ENCODE measurements around the gene MROH2A. TPM values are rescaled to one million over a fixed set of nuclear protein-coding genes. Genes with fewer than 3 reads are reported as not detected.

MROH2A gene
- total and polyA plus RNA-seq, 12 donors, result not detected

- 47 to 48% methylated on average over 9 of the region's 9 CpGs for WGBS, 2 donors
- ATAC-seq (no peak), DNase-seq (no peak)
- TF ChIP-seq CTCF (IDR thresholded peaks at IDR 0.05), result peak in 7 of 9 donors; percentile 33 to 71 (median 44)
- peaks cover 3 to 18% (median 9%) of the 10 kb centered on the region in 9 donors for H3K4me1 ChIP-seq
- peaks cover 0 to 3% (median 0%) of the 10 kb centered on the region in 7 donors for H3K27me3 ChIP-seq
- no peak overlapping the region for H3K27ac ChIP-seq
- no peak overlapping the region for H3K4me3 ChIP-seq
- no peaks in the 10 kb centered on the region for H3K9me3 ChIP-seq
- no peaks in the 10 kb centered on the region for H3K36me3 ChIP-seq
- intact Hi-C loops (cut with DNase I), result no loop called here
Observed at GRCh38 chr2:233857511-233858141, 79.5 kb downstream of the MROH2A start.

GRCh38 chr2:233858331-233858730, 80.2 kb downstream of the MROH2A start:
- DNase-seq, result no peak
- Histone ChIP-seq H3K4me1 (peaks cover 3 to 15% (median 9%) of the 10 kb centered on the region in 9 donors), H3K4me3 (no peak overlapping the region), H3K9me3 (no peaks in the 10 kb centered on the region), H3K27me3 (peaks cover 0 to 3% (median 0%) of the 10 kb centered on the region in 7 donors), H3K27ac (no peak overlapping the region), H3K36me3 (no peaks in the 10 kb centered on the region)
- TF ChIP-seq CTCF (IDR thresholded peaks at IDR 0.05), result no peak
- no peak for ATAC-seq
- intact Hi-C loops (cut with DNase I), result no loop called here
- WGBS, 2 donors, result 76 to 87% methylated on average over 4 of the region's 4 CpGs

- H3K4me1 ChIP-seq, result no peaks in the 10 kb centered on the region
- no peak overlapping the region for H3K4me3 ChIP-seq
- TF ChIP-seq CTCF (IDR thresholded peaks at IDR 0.05), result no peak
- peaks cover 0 to 11% (median 0%) of the 10 kb centered on the region in 11 donors for H3K9me3 ChIP-seq
- WGBS, 2 donors, result 71% methylated on average over 4 of the region's 4 CpGs
- H3K27ac ChIP-seq, result no peak overlapping the region
- ATAC-seq (no peak), DNase-seq (no peak)
- intact Hi-C loops (cut with DNase I), result no loop called here
- peaks cover 0 to 3% (median 0%) of the 10 kb centered on the region in 7 donors for H3K27me3 ChIP-seq
- no peaks in the 10 kb centered on the region for H3K36me3 ChIP-seq
Observed at GRCh38 chr2:233862261-233862768, 84.2 kb downstream of the MROH2A start.

DNA sequence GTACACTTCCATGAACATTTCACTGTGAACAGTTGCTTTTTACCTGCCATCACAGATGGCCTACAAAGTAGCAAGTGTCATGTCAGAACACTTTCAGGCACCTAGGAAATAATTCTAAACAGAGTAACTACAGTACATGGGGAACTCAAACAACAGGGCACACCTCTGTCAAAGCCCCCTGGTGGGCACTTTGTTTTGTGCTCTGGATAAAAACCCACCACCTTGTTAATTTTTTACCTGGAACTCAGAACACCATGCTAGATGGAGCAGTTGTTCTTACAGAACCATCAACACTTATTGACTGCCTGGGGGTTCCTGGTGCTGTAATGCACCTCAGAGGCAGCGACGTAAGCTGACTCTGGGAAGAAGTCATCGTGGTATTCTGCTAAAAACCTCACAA, 87.7 kb downstream of the MROH2A start:
- Histone ChIP-seq H3K4me3 (no peak overlapping the region), H3K27ac (no peak overlapping the region), H3K36me3 (no peaks in the 10 kb centered on the region), H3K9me3 (peaks cover 0 to 24% (median 0%) of the 10 kb centered on the region in 11 donors), H3K27me3 (peaks cover 0 to 25% (median 10%) of the 10 kb centered on the region in 7 donors), H3K4me1 (no peaks in the 10 kb centered on the region)
- intact Hi-C loops (cut with DNase I), result no loop called here
- WGBS, 2 donors, result 95 to 97% methylated on average over 3 of the region's 3 CpGs
- TF ChIP-seq CTCF (IDR thresholded peaks at IDR 0.05), result no peak
- ATAC-seq (no peak), DNase-seq (no peak)
